Mammary epithelial cell (primary cell): ENCODE measurements around the gene CCR5AS.

Source experiments
- CTCF ChIP-seq, 2 donors: IDR thresholded peaks in 1 of 2; conservative IDR thresholded peaks in 1 of 2; 2 replicates each; pipeline ENCODE4 v1.5.1; 2011 to 2012; ENCODE audit warnings: inconsistent platforms in 2 of 2, low read length in 2 of 2, mild to moderate bottlenecking in 2 of 2, control low read depth in 1 of 2, low read depth in 1 of 2; ENCODE audit not compliant: insufficient read depth in 1 of 2; ENCODE audit errors: extremely low read depth in 1 of 2
- EZH2 ChIP-seq: IDR thresholded peaks from 2 replicates; pipeline ENCODE4 v1.6.1; 2012; ENCODE audit warnings: low read length, inconsistent platforms, borderline replicate concordance

GRCh38 chr3:46407970-46408369, 1.1 kb upstream of the CCR5AS start:
- TF ChIP-seq CTCF (conservative IDR thresholded peaks at IDR 0.05 in 1 of 2, IDR thresholded peaks at IDR 0.05 in 1 of 2; ENCODE audit: extremely low read depth in 1 of 2, insufficient read depth in 1 of 2, low read depth in 1 of 2, low read length in 2 of 2) (no peak), EZH2 (no peak)
